Loucy (cell line): Measurements from ENCODE around the gene OR10A5.

Source experiments
- H2AFZ ChIP-seq: fragments of 200-600 bp; sonication (generic); 2 replicates; pipeline ENCODE4 v1.6.0; 2016; ENCODE audit warnings: antibody characterized with exemption, mild to moderate bottlenecking, low read length, moderate library complexity
- H3F3A ChIP-seq: fragments of 200-600 bp; 2 replicates; pipeline ENCODE4 v1.6.0; 2016; ENCODE audit warnings: antibody characterized with exemption, low read depth, mild to moderate bottlenecking
- H3K27me3 ChIP-seq: fragments of 200-600 bp; sonication (generic); 2 replicates; pipeline ENCODE4 v1.6.1; 2014; ENCODE audit warnings: low read length, mild to moderate bottlenecking; ENCODE audit not compliant: insufficient read depth, poor library complexity, severe bottlenecking
- H3K36me3 ChIP-seq: fragments of 200-600 bp; sonication (generic); 2 replicates; pipeline ENCODE4 v1.6.1; 2016; ENCODE audit warnings: low read length; ENCODE audit not compliant: insufficient read depth
- H3K4me1 ChIP-seq: fragments of 200-600 bp; sonication (generic); 2 replicates; pipeline ENCODE4 v1.5.1; 2014; ENCODE audit warnings: low read length, mild to moderate bottlenecking; ENCODE audit not compliant: insufficient read depth, poor library complexity, severe bottlenecking
- H3K4me2 ChIP-seq: fragments of 200-600 bp; sonication (generic); 2 replicates; pipeline ENCODE4 v1.6.0; 2014; ENCODE audit warnings: antibody characterized with exemption, low read length, low read depth, mild to moderate bottlenecking; ENCODE audit not compliant: poor library complexity, severe bottlenecking
- H3K4me3 ChIP-seq: fragments of 200-600 bp; sonication (generic); 2 replicates; pipeline ENCODE4 v1.5.1; 2014; ENCODE audit warnings: low read length, mild to moderate bottlenecking, mixed read lengths; ENCODE audit not compliant: poor library complexity, severe bottlenecking
- H3K79me2 ChIP-seq: fragments of 200-600 bp; sonication (generic); 2 replicates; pipeline ENCODE4 v1.6.1; 2014; ENCODE audit warnings: low read length; ENCODE audit not compliant: insufficient read depth
- H3K9ac ChIP-seq: fragments of 200-600 bp; sonication (generic); 2 replicates; pipeline ENCODE4 v1.6.0; 2014; ENCODE audit warnings: mild to moderate bottlenecking, low read depth, low read length, moderate library complexity; ENCODE audit not compliant: poor library complexity, severe bottlenecking
- H3K9me2 ChIP-seq: fragments of 200-600 bp; sonication (generic); replicated peaks from 2 replicates; pipeline ENCODE4 v1.6.1; 2016; ENCODE audit warnings: low read depth, low read length, mixed read lengths
- H3K9me3 ChIP-seq: fragments of 200-600 bp; sonication (generic); 2 replicates; pipeline ENCODE4 v1.6.1; 2014; ENCODE audit warnings: mild to moderate bottlenecking, antibody characterized with exemption, low read length, low read depth; ENCODE audit not compliant: insufficient read depth
- H4K20me1 ChIP-seq: fragments of 200-600 bp; sonication (generic); 2 replicates; pipeline ENCODE4 v1.6.0; 2014; ENCODE audit warnings: antibody characterized with exemption, low read length, mild to moderate bottlenecking; ENCODE audit not compliant: insufficient read depth, poor library complexity, severe bottlenecking
- EZH2phosphoT487 ChIP-seq: fragments of 200-600 bp; IDR thresholded peaks from 2 replicates; pipeline ENCODE4 v1.6.1; 2018; ENCODE audit warnings: antibody characterized with exemption, mild to moderate bottlenecking, moderate library complexity, borderline replicate concordance
- TF ChIP-seq, protein P1 (sequence below): fragments of 200-600 bp; sonication (generic); conservative IDR thresholded peaks from 2 replicates; pipeline ENCODE4 v1.5.1; 2014; ENCODE audit warnings: mild to moderate bottlenecking, antibody characterized with exemption, low read length

Gene OR10A5

DNA sequence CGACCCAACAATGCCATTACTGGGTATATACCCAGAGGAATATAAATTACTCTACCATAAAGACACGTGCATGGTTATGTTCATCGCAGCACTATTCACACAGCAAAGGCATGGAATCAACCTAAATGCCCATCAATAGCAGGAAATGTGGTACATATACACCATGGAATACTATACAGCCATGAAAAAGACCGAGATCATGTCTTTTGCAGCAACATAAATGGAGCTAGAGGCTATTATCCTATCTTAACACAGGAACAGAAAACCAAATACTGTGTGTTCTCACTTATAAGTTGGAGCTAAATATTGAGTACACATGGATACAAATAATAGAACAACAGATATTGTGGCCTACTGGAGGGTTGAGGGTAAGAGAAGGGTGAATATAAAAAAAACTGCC lies 43.3 kb downstream of the OR10A5 start:
- no peak overlapping the region for H3K4me2 ChIP-seq
- no peaks in the 10 kb centered on the region for H3K4me1 ChIP-seq
- no peaks in the 10 kb centered on the region for H3K9me2 ChIP-seq
- H2AFZ ChIP-seq, result no peak overlapping the region
- H3K27me3 ChIP-seq, result no peaks in the 10 kb centered on the region
- no peaks in the 10 kb centered on the region for H3K9me3 ChIP-seq
- no peaks in the 10 kb centered on the region for H3K36me3 ChIP-seq
- no peak overlapping the region for H3K4me3 ChIP-seq
- no peak for TF ChIP-seq EZH2phosphoT487
- TF ChIP-seq, protein P1, sequence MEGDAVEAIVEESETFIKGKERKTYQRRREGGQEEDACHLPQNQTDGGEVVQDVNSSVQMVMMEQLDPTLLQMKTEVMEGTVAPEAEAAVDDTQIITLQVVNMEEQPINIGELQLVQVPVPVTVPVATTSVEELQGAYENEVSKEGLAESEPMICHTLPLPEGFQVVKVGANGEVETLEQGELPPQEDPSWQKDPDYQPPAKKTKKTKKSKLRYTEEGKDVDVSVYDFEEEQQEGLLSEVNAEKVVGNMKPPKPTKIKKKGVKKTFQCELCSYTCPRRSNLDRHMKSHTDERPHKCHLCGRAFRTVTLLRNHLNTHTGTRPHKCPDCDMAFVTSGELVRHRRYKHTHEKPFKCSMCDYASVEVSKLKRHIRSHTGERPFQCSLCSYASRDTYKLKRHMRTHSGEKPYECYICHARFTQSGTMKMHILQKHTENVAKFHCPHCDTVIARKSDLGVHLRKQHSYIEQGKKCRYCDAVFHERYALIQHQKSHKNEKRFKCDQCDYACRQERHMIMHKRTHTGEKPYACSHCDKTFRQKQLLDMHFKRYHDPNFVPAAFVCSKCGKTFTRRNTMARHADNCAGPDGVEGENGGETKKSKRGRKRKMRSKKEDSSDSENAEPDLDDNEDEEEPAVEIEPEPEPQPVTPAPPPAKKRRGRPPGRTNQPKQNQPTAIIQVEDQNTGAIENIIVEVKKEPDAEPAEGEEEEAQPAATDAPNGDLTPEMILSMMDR, result no peak
- no peak overlapping the region for H3K9ac ChIP-seq
- H3K79me2 ChIP-seq, result no peaks in the 10 kb centered on the region
- H3F3A ChIP-seq, result no peaks in the 10 kb centered on the region
- H4K20me1 ChIP-seq, result no peaks in the 10 kb centered on the region

DNA sequence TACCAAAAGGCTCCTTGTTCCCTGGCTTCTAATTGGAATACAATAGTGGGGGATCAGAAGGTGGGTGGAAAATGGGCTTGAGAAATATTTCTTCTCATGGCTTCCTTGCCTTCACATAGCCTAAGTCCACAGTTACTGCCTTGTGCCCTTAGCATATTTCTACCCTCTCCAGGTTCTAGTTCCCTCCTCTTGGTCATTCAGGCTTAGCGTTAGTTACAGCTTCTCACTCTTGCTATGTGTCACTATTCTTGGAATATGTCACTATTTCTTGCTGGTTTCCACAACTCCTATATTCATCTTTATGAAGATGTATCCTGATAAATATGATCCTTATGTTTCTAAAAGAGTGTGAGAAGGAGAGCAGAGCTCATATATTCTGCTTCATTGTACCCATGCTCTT lies 44.4 kb downstream of the OR10A5 start:
- Histone ChIP-seq H3K9me3 (no peaks in the 10 kb centered on the region), H3F3A (no peaks in the 10 kb centered on the region)

GRCh38 chr11:6892400-6892799 lies 46.9 kb downstream of the OR10A5 start, which contains the start of gene OR2D2:
Gene OR2D2, minus strand, starts transcription at chr11:6892500. Its CDS starts 0 bp downstream, at chr11:6892500.
- no peaks in the 10 kb centered on the region for H3F3A ChIP-seq
- H3K9me3 ChIP-seq, result no peaks in the 10 kb centered on the region
- TF ChIP-seq EZH2phosphoT487, result no peak
- TF ChIP-seq, protein P1, result no peak
- no peaks in the 10 kb centered on the region for H3K79me2 ChIP-seq
- no peak within 1 kb of the TSS for H3K4me2 ChIP-seq
- no peak within 1 kb of the TSS for H3K4me3 ChIP-seq
- H3K9ac ChIP-seq, result no peak within 1 kb of the TSS
- no peaks in the 10 kb centered on the region for H3K27me3 ChIP-seq
- no peaks in the 10 kb centered on the region for H4K20me1 ChIP-seq
- H3K9me2 ChIP-seq, result no peaks in the 10 kb centered on the region
- H2AFZ ChIP-seq, result no peak within 1 kb of the TSS
- no peaks in the 10 kb centered on the region for H3K36me3 ChIP-seq
- H3K4me1 ChIP-seq, result no peaks in the 10 kb centered on the region

More for the DNA sequence above, 44.4 kb downstream of the OR10A5 start:
- Histone ChIP-seq H3K27me3 (no peaks in the 10 kb centered on the region), H3K36me3 (no peaks in the 10 kb centered on the region), H4K20me1 (no peaks in the 10 kb centered on the region), H3K9me2 (no peaks in the 10 kb centered on the region), H3K9ac (no peak overlapping the region), H3K4me3 (no peak overlapping the region), H3K4me1 (no peaks in the 10 kb centered on the region), H2AFZ (no peak overlapping the region), H3K79me2 (no peaks in the 10 kb centered on the region), H3K4me2 (no peak overlapping the region)
- TF ChIP-seq, protein P1, result no peak
- no peak for TF ChIP-seq EZH2phosphoT487
